B cell (primary cell): ENCODE results near the gene ABCA13. TPM values are rescaled to one million over a fixed set of nuclear protein-coding genes. Genes with fewer than 3 reads are reported as not detected.

Source experiments
- ATAC-seq: fragments of 200-7000 bp; cut with Tn5 transposase; one replicate; pipeline ENCODE4 v1.10.0; 2021; ENCODE audit warnings: low read depth, mild to moderate bottlenecking, moderate number of reproducible peaks, moderate library complexity
- CTCF ChIA-PET: fragments of 350-600 bp; sonication (Branson Sonifier 250); formaldehyde crosslinking; loops from one replicate; lab custom pipeline; 2021; ENCODE audit warnings: antibody characterized with exemption, inconsistent platforms; lab: Charles Lee
- POLR2A ChIA-PET: fragments of 350-600 bp; sonication (Branson Sonifier 250); formaldehyde crosslinking; loops from one replicate; lab custom pipeline; 2021; ENCODE audit warnings: antibody characterized with exemption; lab: Charles Lee
- DNase-seq: peaks from one replicate; pipeline ENCODE4 v3.0.0; 2013
- H2AFZ ChIP-seq: 2 replicates; pipeline ENCODE4 v1.6.1; 2012; ENCODE audit warnings: mild to moderate bottlenecking, low read depth, low read length; ENCODE audit not compliant: insufficient read depth, poor library complexity, severe bottlenecking
- H3K27ac ChIP-seq, 2 donors: 1 replicate in 1 of 2; 2 replicates in 1 of 2; pipeline ENCODE4 v1.5.1; 2012 to 2013; ENCODE audit warnings: low read length in 2 of 2, mild to moderate bottlenecking in 2 of 2, moderate library complexity in 1 of 2
- H3K27me3 ChIP-seq, 4 experiments: fragments of 200-600 bp in 1 of 4; sonication (generic) in 1 of 4; replicated peaks in 1 of 4; 1 replicate in 2 of 4; 2 replicates in 2 of 4; pipeline versions ENCODE4 v1.6.1 to v1.7.0; 2013 to 2016; ENCODE audit warnings: low read length in 3 of 4, mild to moderate bottlenecking in 2 of 4, mixed read lengths in 1 of 4, moderate library complexity in 1 of 4; ENCODE audit not compliant: insufficient read depth in 4 of 4, control insufficient read depth in 3 of 4; ENCODE audit errors: control extremely low read depth in 1 of 4
- H3K36me3 ChIP-seq, 2 experiments: replicated peaks in 1 of 2; 1 replicate in 1 of 2; 2 replicates in 1 of 2; pipeline versions ENCODE4 v1.6.1 to v1.7.1; 2013; ENCODE audit warnings: low read length in 1 of 2; ENCODE audit not compliant: insufficient read depth in 2 of 2, control insufficient read depth in 1 of 2; ENCODE audit errors: control extremely low read depth in 1 of 2, extremely low read depth in 1 of 2
- H3K4me1 ChIP-seq, 2 donors: fragments of 200-600 bp in 1 of 2; sonication (generic) in 1 of 2; 1 replicate in 1 of 2; 2 replicates in 1 of 2; pipeline versions ENCODE4 v1.5.1 to v1.6.1; 2013 to 2017; ENCODE audit warnings: low read length in 2 of 2; ENCODE audit not compliant: control insufficient read depth in 2 of 2, insufficient read depth in 2 of 2
- H3K4me2 ChIP-seq: replicated peaks from 2 replicates; pipeline ENCODE3; 2012; ENCODE audit warnings: mild to moderate bottlenecking, low read depth, low read length; ENCODE audit not compliant: poor library complexity, severe bottlenecking
- H3K4me3 ChIP-seq, 5 experiments: fragments of 200-600 bp in 1 of 5; sonication (generic) in 1 of 5; 1 replicate in 3 of 5; 2 replicates in 2 of 5; pipeline versions ENCODE4 v1.5.1 to v1.7.0; 2011 to 2016; ENCODE audit warnings: low read length in 4 of 5, mild to moderate bottlenecking in 4 of 5, low read depth in 2 of 5, control low read depth in 1 of 5, moderate library complexity in 1 of 5; ENCODE audit not compliant: insufficient read depth in 1 of 5; ENCODE audit errors: control extremely low read depth in 1 of 5, extremely low read depth in 1 of 5
- H3K79me2 ChIP-seq: fragments of 200-600 bp; sonication (generic); one replicate; pipeline ENCODE4 v1.6.0; 2016; ENCODE audit warnings: low read length; ENCODE audit not compliant: control insufficient read depth, insufficient read depth
- H3K9ac ChIP-seq: fragments of 200-600 bp; sonication (generic); 2 replicates; pipeline ENCODE4 v1.6.1; 2017; ENCODE audit warnings: mild to moderate bottlenecking, low read length, moderate library complexity
- H3K9me3 ChIP-seq, 3 donors: one replicate each; pipeline versions ENCODE4 v1.6.1 to v1.7.1; 2013; ENCODE audit warnings: low read length in 2 of 3; ENCODE audit not compliant: control insufficient read depth in 2 of 3, insufficient read depth in 1 of 3; ENCODE audit errors: control extremely low read depth in 1 of 3
- H4K20me1 ChIP-seq: 2 replicates; pipeline ENCODE4 v1.6.0; 2012; ENCODE audit warnings: mild to moderate bottlenecking, low read length; ENCODE audit not compliant: insufficient read depth, control insufficient read depth, poor library complexity, severe bottlenecking
- H3K27ac Mint-ChIP-seq: one replicate; pipeline ENCODE4 v1.8.0; 2021; ENCODE audit warnings: mixed read lengths
- H3K27me3 Mint-ChIP-seq: one replicate; pipeline ENCODE4 v1.8.0; 2021; ENCODE audit warnings: mixed read lengths
- H3K4me1 Mint-ChIP-seq: one replicate; pipeline ENCODE4 v1.8.0; 2021; ENCODE audit warnings: mixed read lengths
- H3K4me3 Mint-ChIP-seq: one replicate; pipeline ENCODE4 v1.8.0; 2021; ENCODE audit warnings: mixed read lengths
- H3K9me3 Mint-ChIP-seq: one replicate; pipeline ENCODE4 v1.8.0; 2022; ENCODE audit warnings: mixed read lengths; ENCODE audit not compliant: insufficient read depth
- EZH2 ChIP-seq: IDR thresholded peaks from 2 replicates; pipeline ENCODE4 v1.6.1; 2012; ENCODE audit warnings: borderline replicate concordance, low read depth, mild to moderate bottlenecking, moderate library complexity, low read length; ENCODE audit not compliant: insufficient read depth, poor library complexity, severe bottlenecking
- WGBS: methylation state at CpG from one replicate; pipeline ENCODE4 v1.1.5; 2013; ENCODE audit warnings: missing lambda C conversion rate; ENCODE audit not compliant: insufficient coverage; 5-methylcytosine and 5-hydroxymethylcytosine counted together
- intact Hi-C: fragments of 100-400 bp; cut with micrococcal nuclease; formaldehyde crosslinking; loops from one replicate; pipeline ENCODE4 v1.10.0; 2022
- polyA plus RNA-seq: library from polyadenylated mRNA; depleted of rRNA; stranded (reverse); fragments of >200 nt; gene quantifications from 2 replicates; pipeline ENCODE4 v1.2.3, GENCODE V29; 2012
- total RNA-seq, 2 donors: library from RNA; stranded (reverse); fragments of 120-200 nt in 1 of 2; gene quantifications; 1 replicate in 1 of 2; 2 replicates in 1 of 2; pipeline versions ENCODE4 v1.2.3 to v1.2.4, GENCODE V29; 2013 to 2022
- TF ChIP-seq, protein P1 (sequence below): fragments of 200-600 bp; IDR thresholded peaks from one replicate; pipeline ENCODE4 v1.8.0; 2022; ENCODE audit warnings: antibody characterized with exemption, mild to moderate bottlenecking

The ABCA13 gene
- total and polyA plus RNA-seq, 2 donors (not counting 1 experiment from before 2014, with no cell fraction given): not detected

- CTCF ChIA-PET: no interaction called here
- Histone ChIP-seq H3K27ac (no peak overlapping the region), H3K27me3 (no peaks in the 10 kb centered on the region), H3K9ac (no peak overlapping the region), H3K4me1 (no peaks in the 10 kb centered on the region), H3K79me2 (no peaks in the 10 kb centered on the region), H3K4me3 (no peak overlapping the region), H3K36me3 (no peaks in the 10 kb centered on the region), H3K4me2 (no peak overlapping the region), H4K20me1 (no peaks in the 10 kb centered on the region), H3K9me3 (peaks cover 0 to 3% (median 0%) of the 10 kb centered on the region in 3 donors), H2AFZ (no peak overlapping the region)
- DNase-seq: no peak
- no CpG with 5 or more reads among the region's 1 CpG for WGBS
- ATAC-seq: no peak
- H3K27me3 Mint-ChIP-seq: no peaks in the 10 kb centered on the region
- no peak overlapping the region for H3K4me3 Mint-ChIP-seq
- intact Hi-C loops: no loop called here
- no peaks in the 10 kb centered on the region for H3K9me3 Mint-ChIP-seq
- POLR2A ChIA-PET: no interaction called here
- TF ChIP-seq, protein P1, sequence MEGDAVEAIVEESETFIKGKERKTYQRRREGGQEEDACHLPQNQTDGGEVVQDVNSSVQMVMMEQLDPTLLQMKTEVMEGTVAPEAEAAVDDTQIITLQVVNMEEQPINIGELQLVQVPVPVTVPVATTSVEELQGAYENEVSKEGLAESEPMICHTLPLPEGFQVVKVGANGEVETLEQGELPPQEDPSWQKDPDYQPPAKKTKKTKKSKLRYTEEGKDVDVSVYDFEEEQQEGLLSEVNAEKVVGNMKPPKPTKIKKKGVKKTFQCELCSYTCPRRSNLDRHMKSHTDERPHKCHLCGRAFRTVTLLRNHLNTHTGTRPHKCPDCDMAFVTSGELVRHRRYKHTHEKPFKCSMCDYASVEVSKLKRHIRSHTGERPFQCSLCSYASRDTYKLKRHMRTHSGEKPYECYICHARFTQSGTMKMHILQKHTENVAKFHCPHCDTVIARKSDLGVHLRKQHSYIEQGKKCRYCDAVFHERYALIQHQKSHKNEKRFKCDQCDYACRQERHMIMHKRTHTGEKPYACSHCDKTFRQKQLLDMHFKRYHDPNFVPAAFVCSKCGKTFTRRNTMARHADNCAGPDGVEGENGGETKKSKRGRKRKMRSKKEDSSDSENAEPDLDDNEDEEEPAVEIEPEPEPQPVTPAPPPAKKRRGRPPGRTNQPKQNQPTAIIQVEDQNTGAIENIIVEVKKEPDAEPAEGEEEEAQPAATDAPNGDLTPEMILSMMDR: no peak
- TF ChIP-seq EZH2: no peak
- no peak overlapping the region for H3K27ac Mint-ChIP-seq
- H3K4me1 Mint-ChIP-seq: no peaks in the 10 kb centered on the region
These were observed 209.7 kb downstream of the ABCA13 start for GRCh38 chr7:48380921-48381320.

GRCh38 chr7:48381571-48381970 lies 210.3 kb downstream of the ABCA13 start:
- Histone ChIP-seq H3K9ac (no peak overlapping the region), H3K79me2 (no peaks in the 10 kb centered on the region), H3K4me2 (no peak overlapping the region), H3K27ac (no peak overlapping the region), H3K36me3 (no peaks in the 10 kb centered on the region), H3K9me3 (peaks cover 0 to 3% (median 0%) of the 10 kb centered on the region in 3 donors), H3K27me3 (no peaks in the 10 kb centered on the region), H2AFZ (no peak overlapping the region), H3K4me3 (no peak overlapping the region), H4K20me1 (no peaks in the 10 kb centered on the region), H3K4me1 (no peaks in the 10 kb centered on the region)
- POLR2A ChIA-PET: no interaction called here
- TF ChIP-seq, protein P1: no peak
- no peak for TF ChIP-seq EZH2
- DNase-seq: no peak
- Mint-ChIP-seq H3K4me3 (no peak overlapping the region), H3K27ac (no peak overlapping the region), H3K9me3 (no peaks in the 10 kb centered on the region), H3K27me3 (no peaks in the 10 kb centered on the region), H3K4me1 (no peaks in the 10 kb centered on the region)
- WGBS: 85% methylated on average over 3 of the region's 8 CpGs
- no peak for ATAC-seq
- intact Hi-C loops: no loop called here
- CTCF ChIA-PET: no interaction called here
